AG04449 (cell line): Measurements from ENCODE around the gene BRD9.
"Not testable (repeated sequence)": the region's sequence is repeated elsewhere in the genome, so short reads cannot be mapped to it uniquely, and the experiment has no call there.

Source experiments
- CTCF ChIA-PET: fragments of 350-600 bp; formaldehyde crosslinking; extraction: SDS; loops from one replicate; lab custom pipeline; 2021; ENCODE audit warnings: antibody characterized with exemption; lab: Yijun Ruan, JAX
- POLR2A ChIA-PET: fragments of 400-600, 350-600 bp; formaldehyde crosslinking; extraction: SDS; loops from one replicate; lab custom pipeline; 2020; ENCODE audit warnings: antibody characterized with exemption, inconsistent platforms; lab: Yijun Ruan, JAX
- DNase-seq: peaks from one replicate; pipeline ENCODE4 v3.0.0-alpha.2; 2010; ENCODE audit warnings: low read depth, low spot score
- H3K4me3 ChIP-seq: 2 replicates; pipeline ENCODE4 v1.5.1; 2011; ENCODE audit warnings: low read depth, mild to moderate bottlenecking, control low read depth, low read length
- TF ChIP-seq, protein P1 (sequence below): IDR thresholded peaks from one replicate; pipeline ENCODE4 v1.5.1; 2011; ENCODE audit warnings: mild to moderate bottlenecking, moderate library complexity, low read length, control low read depth, inconsistent platforms; ENCODE audit not compliant: insufficient read depth; ENCODE audit errors: missing control alignments

Gene BRD9

GRCh38 chr5:838431-838851 is 54.2 kb downstream of the BRD9 start:
- CTCF ChIA-PET, DNase-seq, POLR2A ChIA-PET, H3K4me3 ChIP-seq: not testable (repeated sequence)

GRCh38 chr5:837621-838121 is 54.9 kb downstream of the BRD9 start:
- CTCF ChIA-PET, H3K4me3 ChIP-seq, POLR2A ChIA-PET, DNase-seq: not testable (repeated sequence)

DNA sequence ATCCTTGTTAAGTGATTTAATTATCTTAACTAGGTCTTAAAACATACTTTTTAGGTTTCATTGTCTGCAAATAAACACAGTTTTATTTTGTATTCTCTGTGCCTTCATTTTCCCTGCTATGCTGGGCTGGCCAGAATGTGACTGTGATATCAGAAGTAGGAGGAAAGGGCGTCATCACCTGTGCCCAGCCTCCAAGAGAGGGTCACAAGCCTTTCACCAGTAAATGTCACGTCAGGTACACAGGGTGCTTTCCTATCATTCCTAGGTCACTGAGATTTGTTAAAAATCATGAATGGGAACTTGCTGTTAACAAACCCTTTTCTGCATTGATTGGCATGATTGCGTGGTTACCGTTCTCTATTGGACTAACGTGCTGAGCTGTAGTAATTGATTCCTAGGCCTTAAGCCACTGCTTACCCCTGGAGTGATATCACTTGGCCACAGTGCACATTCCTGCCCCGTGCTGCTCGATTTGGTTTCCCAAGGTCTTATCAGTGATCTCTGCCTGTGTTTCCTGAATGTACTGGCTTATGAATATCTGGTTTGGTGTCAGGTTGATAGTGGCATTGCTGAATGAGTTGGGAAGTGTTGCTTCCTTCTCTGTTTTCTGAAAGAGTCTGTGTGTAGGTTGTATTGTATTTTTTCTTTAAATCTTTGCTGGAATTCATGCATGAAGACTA is 56.5 kb downstream of the BRD9 start:
- CTCF ChIA-PET, H3K4me3 ChIP-seq, DNase-seq, POLR2A ChIA-PET: not testable (repeated sequence)

DNA sequence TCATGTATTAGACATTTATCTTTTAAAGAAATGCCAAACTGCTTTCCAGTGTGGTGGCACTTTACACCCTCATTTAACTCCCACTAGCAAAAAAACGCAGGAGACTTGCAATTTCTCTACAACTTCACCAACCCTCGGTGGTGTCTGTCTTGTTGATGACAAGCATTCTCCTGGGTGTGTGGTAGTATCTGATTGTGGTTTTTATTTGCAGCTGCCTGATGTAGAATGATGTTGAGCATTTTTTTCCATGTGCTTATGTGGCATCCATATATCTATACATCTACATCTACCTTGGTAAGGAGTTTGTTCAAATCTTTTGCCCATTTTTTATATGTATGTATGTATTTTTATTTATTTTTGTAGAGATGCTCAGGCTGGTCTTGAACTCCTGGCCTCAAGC is 58.6 kb downstream of the BRD9 start:
- POLR2A ChIA-PET, H3K4me3 ChIP-seq, CTCF ChIA-PET, DNase-seq: not testable (repeated sequence)

DNA sequence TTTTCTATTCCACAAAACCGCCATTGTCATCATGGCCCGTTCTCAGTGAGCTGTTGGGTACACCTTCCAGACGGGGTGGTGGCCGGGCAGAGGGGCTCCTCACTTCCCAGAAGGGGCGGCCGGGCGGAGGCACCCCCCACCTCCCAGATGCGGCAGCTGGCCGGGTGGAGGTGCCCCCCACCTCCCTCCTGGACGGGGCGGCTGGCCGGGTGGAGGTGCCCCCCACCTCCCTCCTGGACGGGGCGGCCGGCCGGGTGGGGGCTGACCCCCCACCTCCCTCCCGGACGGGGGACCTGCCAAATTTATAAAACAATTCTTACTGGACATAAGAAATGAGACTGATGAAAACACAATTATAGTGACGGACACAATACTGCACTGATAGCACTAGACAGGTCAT is 64.4 kb downstream of the BRD9 start:
- POLR2A ChIA-PET, CTCF ChIA-PET, DNase-seq, H3K4me3 ChIP-seq: not testable (repeated sequence)

DNA sequence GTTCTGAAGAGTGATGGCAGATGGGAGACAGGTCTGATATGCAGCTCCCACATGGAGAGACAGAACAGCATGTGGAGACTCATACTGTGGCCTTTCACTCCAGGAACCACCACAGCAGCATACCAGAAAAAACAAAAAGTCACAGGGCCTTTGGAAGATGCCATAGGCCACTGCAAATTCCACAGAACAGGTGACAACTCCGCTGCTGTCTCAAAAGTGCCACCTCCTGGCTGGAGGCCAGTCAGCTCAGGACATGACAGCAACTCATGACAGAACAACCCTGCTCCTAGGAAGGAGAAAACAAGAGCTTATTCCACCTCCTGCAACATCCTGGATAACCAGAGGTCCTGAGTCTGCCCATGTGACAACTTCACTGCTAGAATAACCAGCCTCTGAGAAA is 67.1 kb downstream of the BRD9 start:
- POLR2A ChIA-PET, DNase-seq, H3K4me3 ChIP-seq, CTCF ChIA-PET: not testable (repeated sequence)

DNA sequence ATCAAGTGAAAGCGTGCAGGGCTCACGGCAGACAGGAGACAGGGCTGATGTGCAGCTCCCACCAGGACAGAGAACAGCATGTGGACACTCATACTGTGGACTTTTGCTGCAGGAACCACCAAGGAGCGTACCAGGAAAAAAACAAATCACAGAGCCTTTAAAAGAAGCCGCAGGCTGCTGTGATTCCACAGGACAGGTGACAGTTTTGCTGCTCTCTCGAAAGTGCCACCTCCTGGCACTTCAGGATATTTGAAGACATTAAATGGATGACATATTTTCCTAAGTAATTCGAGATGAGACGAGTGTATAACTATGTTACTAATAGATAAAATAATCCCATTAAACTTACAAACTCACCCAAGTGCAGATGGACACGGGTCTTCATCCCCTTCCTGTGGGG is 71.1 kb downstream of the BRD9 start:
- TF ChIP-seq, protein P1, sequence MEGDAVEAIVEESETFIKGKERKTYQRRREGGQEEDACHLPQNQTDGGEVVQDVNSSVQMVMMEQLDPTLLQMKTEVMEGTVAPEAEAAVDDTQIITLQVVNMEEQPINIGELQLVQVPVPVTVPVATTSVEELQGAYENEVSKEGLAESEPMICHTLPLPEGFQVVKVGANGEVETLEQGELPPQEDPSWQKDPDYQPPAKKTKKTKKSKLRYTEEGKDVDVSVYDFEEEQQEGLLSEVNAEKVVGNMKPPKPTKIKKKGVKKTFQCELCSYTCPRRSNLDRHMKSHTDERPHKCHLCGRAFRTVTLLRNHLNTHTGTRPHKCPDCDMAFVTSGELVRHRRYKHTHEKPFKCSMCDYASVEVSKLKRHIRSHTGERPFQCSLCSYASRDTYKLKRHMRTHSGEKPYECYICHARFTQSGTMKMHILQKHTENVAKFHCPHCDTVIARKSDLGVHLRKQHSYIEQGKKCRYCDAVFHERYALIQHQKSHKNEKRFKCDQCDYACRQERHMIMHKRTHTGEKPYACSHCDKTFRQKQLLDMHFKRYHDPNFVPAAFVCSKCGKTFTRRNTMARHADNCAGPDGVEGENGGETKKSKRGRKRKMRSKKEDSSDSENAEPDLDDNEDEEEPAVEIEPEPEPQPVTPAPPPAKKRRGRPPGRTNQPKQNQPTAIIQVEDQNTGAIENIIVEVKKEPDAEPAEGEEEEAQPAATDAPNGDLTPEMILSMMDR = no peak
- no peak overlapping the region for H3K4me3 ChIP-seq
- no peak for DNase-seq
- ChIA-PET CTCF (no interaction called here), POLR2A (no interaction called here)

- TF ChIP-seq, protein P1 = no peak
- POLR2A ChIA-PET = no interaction called here
- no peak for DNase-seq
- no peak overlapping the region for H3K4me3 ChIP-seq
- CTCF ChIA-PET = no interaction called here
These were observed 72.4 kb downstream of the BRD9 start for GRCh38 chr5:820245-820644.

DNA sequence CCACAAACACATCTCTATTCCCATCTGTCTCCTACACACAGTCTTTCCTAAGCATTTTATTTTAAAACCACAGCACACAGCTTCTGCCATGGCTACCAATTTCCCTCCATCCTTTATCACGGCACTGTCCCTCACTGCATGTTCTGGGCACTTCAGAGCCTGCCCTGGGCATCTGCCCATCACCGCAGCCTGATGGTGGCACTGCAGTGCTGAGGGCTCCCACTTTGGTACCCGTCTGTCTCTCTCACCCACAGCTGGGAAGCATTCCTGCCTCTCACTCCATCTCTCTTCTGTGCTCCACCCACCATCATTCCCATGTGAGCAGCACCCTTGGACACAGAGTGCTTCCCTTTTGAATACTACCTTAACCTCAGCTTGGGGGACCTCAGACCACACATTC is 73.5 kb downstream of the BRD9 start:
- ChIA-PET CTCF (no interaction called here), POLR2A (no interaction called here)
- no peak for DNase-seq
- TF ChIP-seq, protein P1 = no peak
- H3K4me3 ChIP-seq = no peak overlapping the region
